Upper lobe of right lung (tissue), 1 donor: ENCODE measurements around the gene PEAK1. TPM values are rescaled to one million over a fixed set of nuclear protein-coding genes. Genes with fewer than 3 reads are reported as not detected.

Source experiments
- ATAC-seq: fragments of 200-7000 bp; cut with Tn5 transposase; one replicate; pipeline ENCODE4 v1.9.1; 2020; ENCODE audit warnings: mild to moderate bottlenecking, moderate library complexity
- DNase-seq: peaks from one replicate; pipeline ENCODE4 v3.0.0-alpha.2; 2020
- H3K27ac ChIP-seq: fragments of 200-600 bp; one replicate; pipeline ENCODE4 v1.8.0; 2022
- H3K27me3 ChIP-seq: fragments of 200-600 bp; one replicate; pipeline ENCODE4 v1.8.0; 2022; ENCODE audit warnings: mild to moderate bottlenecking
- H3K36me3 ChIP-seq: fragments of 200-600 bp; one replicate; pipeline ENCODE4 v1.8.0; 2022
- H3K4me1 ChIP-seq: fragments of 200-600 bp; one replicate; pipeline ENCODE4 v1.8.0; 2022
- H3K4me3 ChIP-seq: fragments of 200-600 bp; one replicate; pipeline ENCODE4 v1.8.0; 2022; ENCODE audit warnings: mild to moderate bottlenecking
- H3K9me3 ChIP-seq: fragments of 200-600 bp; one replicate; pipeline ENCODE4 v1.8.0; 2022
- CTCF ChIP-seq: fragments of 200-600 bp; IDR thresholded peaks from one replicate; pipeline ENCODE4 v1.8.0; 2022; ENCODE audit warnings: antibody characterized with exemption
- intact Hi-C: fragments of 100-400 bp; cut with DNase I; formaldehyde crosslinking; loops from one replicate; pipeline ENCODE4 v1.11.0; 2022
- total RNA-seq: library from RNA; stranded (reverse); fragmentation: NEBNext Ultra II Directional; extraction: Animal tissue kit (Norgen Biotek cat#: 25700); gene quantifications from one replicate; pipeline ENCODE4 v1.2.1, GENCODE V29; 2021
- donor health status: DM: no; HTN: yes; CAD: no; lungs with severe emphysema.

PEAK1 gene
- total RNA-seq, 1 donor from 2014 or later, result 139 TPM

- Histone ChIP-seq H3K27me3 (no peaks in the 10 kb centered on the region), H3K4me3 (no peak overlapping the region), H3K36me3 (no peaks in the 10 kb centered on the region), H3K27ac (no peak overlapping the region), H3K4me1 (no peaks in the 10 kb centered on the region), H3K9me3 (no peaks in the 10 kb centered on the region)
- intact Hi-C loops, result no loop called here
- TF ChIP-seq CTCF, result no peak
- DNase-seq (no peak), ATAC-seq (no peak)
Observed at GRCh38 chr15:77291107-77291506, 128.8 kb downstream of the PEAK1 start.

GRCh38 chr15:77287385-77287784 lies 132.5 kb downstream of the PEAK1 start:
- TF ChIP-seq CTCF, result no peak
- no peak overlapping the region for H3K27ac ChIP-seq
- DNase-seq, result no peak
- H3K9me3 ChIP-seq, result no peaks in the 10 kb centered on the region
- H3K27me3 ChIP-seq, result no peaks in the 10 kb centered on the region
- H3K4me3 ChIP-seq, result no peak overlapping the region
- intact Hi-C loops, result no loop called here
- H3K36me3 ChIP-seq, result peaks cover 7% of the 10 kb centered on the region
- H3K4me1 ChIP-seq, result no peaks in the 10 kb centered on the region
- ATAC-seq, result no peak

GRCh38 chr15:77285057-77285997 lies 134.6 kb downstream of the PEAK1 start:
- ATAC-seq, result no peak
- H3K36me3 ChIP-seq, result peaks cover 7% of the 10 kb centered on the region
- no peak for TF ChIP-seq CTCF
- no peaks in the 10 kb centered on the region for H3K27me3 ChIP-seq
- H3K27ac ChIP-seq, result no peak overlapping the region
- H3K4me3 ChIP-seq, result no peak overlapping the region
- H3K4me1 ChIP-seq, result no peaks in the 10 kb centered on the region
- intact Hi-C loops, result no loop called here
- DNase-seq, result no peak
- no peaks in the 10 kb centered on the region for H3K9me3 ChIP-seq

GRCh38 chr15:77282333-77282732 lies 137.6 kb downstream of the PEAK1 start:
- no peak for ATAC-seq
- peaks cover 10% of the 10 kb centered on the region for H3K36me3 ChIP-seq
- no peak overlapping the region for H3K4me3 ChIP-seq
- no peak overlapping the region for H3K27ac ChIP-seq
- no peaks in the 10 kb centered on the region for H3K9me3 ChIP-seq
- H3K4me1 ChIP-seq, result no peaks in the 10 kb centered on the region
- intact Hi-C loops, result no loop called here
- H3K27me3 ChIP-seq, result no peaks in the 10 kb centered on the region
- DNase-seq, result no peak
- no peak for TF ChIP-seq CTCF

- H3K9me3 ChIP-seq, result no peaks in the 10 kb centered on the region
- intact Hi-C loops, result no loop called here
- H3K27me3 ChIP-seq, result no peaks in the 10 kb centered on the region
Observed at GRCh38 chr15:77276943-77277342, 143.0 kb downstream of the PEAK1 start.

More at GRCh38 chr15:77276943-77277342, 143.0 kb downstream of the PEAK1 start:
- Histone ChIP-seq H3K36me3 (peaks cover 9% of the 10 kb centered on the region), H3K4me3 (no peak overlapping the region), H3K27ac (no peak overlapping the region), H3K4me1 (no peaks in the 10 kb centered on the region)
- no peak for TF ChIP-seq CTCF
- DNase-seq (no peak), ATAC-seq (no peak)
